Transverse colon (tissue), 4 donors: Measurements from ENCODE around the gene RAB4A.

Experiments used
- CTCF ChIP-seq, 5 experiments: fragments of 200-600 bp in 3 of 5; fragments of 450-650 bp in 2 of 5; sonication (generic) in 3 of 5; IDR thresholded peaks; 1 replicate in 2 of 5; 2 replicates in 3 of 5; pipeline ENCODE4 v1.5.1; 2016 to 2017; ENCODE audit warnings: antibody characterized with exemption in 5 of 5, inconsistent platforms in 3 of 5, mild to moderate bottlenecking in 2 of 5, moderate library complexity in 1 of 5
- POLR2AphosphoS5 ChIP-seq, 3 donors: sonication (generic); formaldehyde crosslinking; IDR thresholded peaks; one replicate each; pipeline ENCODE4 v1.6.1; 2016; ENCODE audit warnings: antibody characterized with exemption in 3 of 3

DNA sequence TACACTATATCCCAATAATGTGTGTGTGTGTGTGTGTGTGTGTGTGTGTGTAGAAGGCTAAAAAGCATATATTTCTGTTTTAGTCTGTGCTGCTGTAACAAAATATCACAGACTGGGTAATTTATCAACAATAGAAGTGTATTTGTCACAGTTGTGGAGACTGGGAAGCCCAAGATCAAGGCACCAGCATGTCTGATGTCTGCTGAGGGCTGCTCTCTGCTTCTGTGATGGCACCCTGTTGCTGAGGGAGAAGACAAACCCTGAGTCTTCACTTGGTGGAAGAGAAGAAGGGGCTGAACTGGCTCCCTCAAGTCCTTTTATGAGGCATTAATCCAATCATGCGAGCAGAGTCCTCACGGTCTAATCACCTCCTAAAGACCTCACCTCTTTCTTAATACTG is 23.0 kb upstream of the RAB4A start:
- TF ChIP-seq POLR2AphosphoS5 (IDR thresholded peaks at IDR 0.05) (no peak), CTCF (IDR thresholded peaks at IDR 0.05) (no peak)
